Brain microvascular endothelial cell (primary cell): Measurements from ENCODE around the gene COL27A1.

Experiments used
- DNase-seq: peaks from one replicate; pipeline ENCODE4 v3.0.0-alpha.2; 2020
- H3K27ac ChIP-seq: fragments of 250-450 bp; sonication (Bioruptor Pico); 2 replicates; pipeline ENCODE4 v1.5.1; 2020; ENCODE audit warnings: mild to moderate bottlenecking, moderate library complexity
- H3K27me3 ChIP-seq: fragments of 250-450 bp; sonication (Bioruptor Pico); replicated peaks from 2 replicates; pipeline ENCODE4 v1.5.1; 2020; ENCODE audit warnings: mild to moderate bottlenecking
- H3K36me3 ChIP-seq: fragments of 250-450 bp; sonication (Bioruptor Pico); replicated peaks from 2 replicates; pipeline ENCODE4 v1.5.1; 2020; ENCODE audit warnings: mild to moderate bottlenecking
- H3K4me3 ChIP-seq: 2 replicates; pipeline ENCODE4 v1.5.1; 2011; ENCODE audit warnings: low read depth, mild to moderate bottlenecking, control low read depth, low read length, moderate library complexity
- in situ Hi-C: cut with HindIII; loops from 2 replicates; pipeline ENCODE4 v1.10.0; 2017; ENCODE audit warnings: low sequenced_read_pairs, low pct_ligation_motif_present
- TF ChIP-seq, protein P1 (sequence below): IDR thresholded peaks from 2 replicates; pipeline ENCODE4 v1.5.1; 2011; ENCODE audit warnings: low read depth, mild to moderate bottlenecking, moderate library complexity, low read length, control low read depth, inconsistent platforms; ENCODE audit errors: missing control alignments

Gene COL27A1

DNA sequence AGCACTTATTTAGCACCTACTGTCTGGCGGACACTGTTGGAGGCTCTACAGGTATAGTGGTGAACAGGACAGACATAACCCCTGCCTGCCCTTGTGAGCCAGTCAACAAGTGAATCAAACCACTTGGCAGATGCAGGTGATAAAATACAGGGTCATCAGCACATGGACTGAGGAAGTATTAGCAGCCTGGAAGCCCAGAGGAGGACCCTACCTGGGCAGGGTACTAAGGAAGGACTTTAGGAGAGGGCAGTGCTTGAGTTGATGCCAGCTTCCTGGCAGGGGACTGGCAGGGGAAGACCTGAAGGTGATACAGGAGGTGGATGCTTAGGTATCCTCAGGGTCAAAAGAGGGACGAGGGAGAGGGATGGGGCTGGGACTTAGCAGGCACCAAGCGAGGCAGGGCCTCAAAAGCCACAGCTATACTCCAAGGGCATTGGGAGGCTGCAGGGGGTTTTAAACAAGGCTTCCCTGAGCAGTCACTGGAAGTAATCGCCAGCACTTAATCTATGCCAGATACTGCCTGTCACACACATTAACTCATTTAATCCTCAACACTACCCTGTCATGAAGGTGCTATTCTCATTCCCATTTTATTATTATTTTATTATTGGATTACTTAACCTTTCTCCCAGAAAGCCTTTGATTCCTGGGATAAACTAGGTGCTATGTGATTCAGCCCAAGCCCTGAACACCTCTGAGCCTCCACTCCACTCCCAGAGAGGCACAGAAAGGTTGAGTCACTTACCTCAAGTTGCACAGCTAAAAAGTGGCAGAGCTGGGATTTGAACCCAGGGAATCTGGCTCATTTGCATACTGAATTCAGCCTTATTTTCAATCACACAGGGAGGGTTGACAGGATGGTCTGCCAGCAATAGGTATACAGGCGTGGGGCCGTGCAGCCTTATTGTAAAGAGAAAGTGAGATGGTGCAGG is 103.8 kb downstream of the COL27A1 start:
- H3K27me3 ChIP-seq, result no peaks in the 10 kb centered on the region
- H3K4me3 ChIP-seq, result no peak overlapping the region
- H3K27ac ChIP-seq, result no peak overlapping the region
- in situ Hi-C loops, result no loop called here
- TF ChIP-seq, protein P1, sequence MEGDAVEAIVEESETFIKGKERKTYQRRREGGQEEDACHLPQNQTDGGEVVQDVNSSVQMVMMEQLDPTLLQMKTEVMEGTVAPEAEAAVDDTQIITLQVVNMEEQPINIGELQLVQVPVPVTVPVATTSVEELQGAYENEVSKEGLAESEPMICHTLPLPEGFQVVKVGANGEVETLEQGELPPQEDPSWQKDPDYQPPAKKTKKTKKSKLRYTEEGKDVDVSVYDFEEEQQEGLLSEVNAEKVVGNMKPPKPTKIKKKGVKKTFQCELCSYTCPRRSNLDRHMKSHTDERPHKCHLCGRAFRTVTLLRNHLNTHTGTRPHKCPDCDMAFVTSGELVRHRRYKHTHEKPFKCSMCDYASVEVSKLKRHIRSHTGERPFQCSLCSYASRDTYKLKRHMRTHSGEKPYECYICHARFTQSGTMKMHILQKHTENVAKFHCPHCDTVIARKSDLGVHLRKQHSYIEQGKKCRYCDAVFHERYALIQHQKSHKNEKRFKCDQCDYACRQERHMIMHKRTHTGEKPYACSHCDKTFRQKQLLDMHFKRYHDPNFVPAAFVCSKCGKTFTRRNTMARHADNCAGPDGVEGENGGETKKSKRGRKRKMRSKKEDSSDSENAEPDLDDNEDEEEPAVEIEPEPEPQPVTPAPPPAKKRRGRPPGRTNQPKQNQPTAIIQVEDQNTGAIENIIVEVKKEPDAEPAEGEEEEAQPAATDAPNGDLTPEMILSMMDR, result no peak
- DNase-seq, result no peak
- no peaks in the 10 kb centered on the region for H3K36me3 ChIP-seq

DNA sequence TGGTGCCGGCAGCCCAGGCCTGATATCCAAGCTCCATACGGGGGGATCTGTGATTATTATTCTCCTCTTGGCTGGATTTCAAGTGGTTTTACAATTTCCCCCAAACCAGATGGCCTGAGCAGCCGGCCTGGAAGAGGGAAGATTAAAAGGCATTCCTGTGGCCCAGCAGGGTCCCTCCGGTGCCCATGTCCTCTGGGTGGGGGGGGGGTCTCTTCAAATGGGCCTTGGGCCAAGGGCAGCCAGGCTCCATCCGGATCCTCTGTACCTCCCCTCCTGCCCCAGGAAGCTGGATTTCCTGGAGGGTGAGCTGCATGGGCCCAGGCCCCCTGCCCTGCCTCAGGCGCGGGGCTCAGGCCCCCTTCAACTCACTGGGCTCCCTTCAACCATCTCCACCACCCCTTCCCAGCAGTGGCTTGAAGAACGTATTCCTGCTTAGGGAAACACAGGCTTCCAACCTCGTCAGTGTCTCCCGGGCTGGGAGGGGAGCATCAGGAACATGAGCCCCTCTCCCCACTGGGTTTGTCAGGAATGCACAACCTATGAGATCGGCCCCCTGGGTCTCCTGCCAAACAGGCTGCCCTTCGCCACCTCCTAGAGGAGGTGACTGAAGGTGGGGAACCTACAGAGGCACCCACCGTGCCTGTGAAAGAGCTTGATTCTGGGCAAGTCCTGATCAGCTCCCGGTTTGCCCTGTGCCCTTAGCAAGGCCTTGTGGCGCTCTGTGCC is 104.6 kb downstream of the COL27A1 start:
- in situ Hi-C loops, result no loop called here
- no peak overlapping the region for H3K4me3 ChIP-seq
- TF ChIP-seq, protein P1, result no peak

DNA sequence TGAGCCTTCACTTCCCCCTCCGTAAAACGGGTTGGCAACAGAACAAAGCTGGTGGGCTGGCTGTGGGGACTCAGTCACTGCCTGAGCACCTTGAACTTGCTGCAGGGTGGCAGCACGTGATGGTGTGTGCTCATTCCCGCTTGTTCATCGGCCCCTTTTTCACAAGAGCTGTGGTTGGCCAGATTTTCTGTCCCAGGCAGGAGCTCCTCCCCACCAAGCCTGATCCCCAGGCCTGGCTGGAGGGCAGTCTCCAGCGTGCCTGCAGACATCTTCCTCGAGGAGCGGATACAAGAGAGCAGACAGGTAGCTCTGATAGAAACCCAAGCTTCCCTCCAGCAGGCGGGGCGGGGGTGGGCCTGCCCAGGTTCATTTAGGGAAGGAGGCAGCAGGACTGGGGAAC is 105.7 kb downstream of the COL27A1 start:
- no peaks in the 10 kb centered on the region for H3K36me3 ChIP-seq
- no peak overlapping the region for H3K27ac ChIP-seq
- H3K4me3 ChIP-seq, result no peak overlapping the region
- no peak for DNase-seq
- in situ Hi-C loops, result no loop called here
- H3K27me3 ChIP-seq, result no peaks in the 10 kb centered on the region
- TF ChIP-seq, protein P1, result no peak

More for the DNA sequence above, 104.6 kb downstream of the COL27A1 start:
- Histone ChIP-seq H3K36me3 (no peaks in the 10 kb centered on the region), H3K27ac (no peak overlapping the region), H3K27me3 (no peaks in the 10 kb centered on the region)
- DNase-seq, result no peak

DNA sequence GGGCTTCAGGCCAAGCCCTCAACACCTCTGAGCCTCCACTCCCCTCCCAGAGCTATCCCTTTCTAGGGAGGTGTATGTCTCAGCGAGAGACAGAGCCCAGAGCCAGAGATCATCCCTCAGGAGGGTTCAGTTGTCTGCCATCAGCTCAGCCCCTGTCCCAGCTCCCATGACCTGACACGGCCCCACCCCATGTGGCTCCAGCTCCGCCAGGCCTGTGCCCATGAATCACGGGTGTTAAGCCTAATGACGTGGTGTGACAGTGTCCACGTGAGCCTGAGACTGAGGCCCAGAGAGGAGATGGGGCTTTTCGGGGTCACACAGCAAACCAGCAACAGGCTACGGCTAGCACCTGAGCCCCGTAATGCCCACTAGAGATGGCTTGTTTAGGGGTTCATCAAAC is 106.7 kb downstream of the COL27A1 start:
- no peak for DNase-seq
- H3K36me3 ChIP-seq, result no peaks in the 10 kb centered on the region
- H3K27me3 ChIP-seq, result no peaks in the 10 kb centered on the region
- TF ChIP-seq, protein P1, result no peak
- H3K4me3 ChIP-seq, result no peak overlapping the region
- H3K27ac ChIP-seq, result no peak overlapping the region
- in situ Hi-C loops, result no loop called here

DNA sequence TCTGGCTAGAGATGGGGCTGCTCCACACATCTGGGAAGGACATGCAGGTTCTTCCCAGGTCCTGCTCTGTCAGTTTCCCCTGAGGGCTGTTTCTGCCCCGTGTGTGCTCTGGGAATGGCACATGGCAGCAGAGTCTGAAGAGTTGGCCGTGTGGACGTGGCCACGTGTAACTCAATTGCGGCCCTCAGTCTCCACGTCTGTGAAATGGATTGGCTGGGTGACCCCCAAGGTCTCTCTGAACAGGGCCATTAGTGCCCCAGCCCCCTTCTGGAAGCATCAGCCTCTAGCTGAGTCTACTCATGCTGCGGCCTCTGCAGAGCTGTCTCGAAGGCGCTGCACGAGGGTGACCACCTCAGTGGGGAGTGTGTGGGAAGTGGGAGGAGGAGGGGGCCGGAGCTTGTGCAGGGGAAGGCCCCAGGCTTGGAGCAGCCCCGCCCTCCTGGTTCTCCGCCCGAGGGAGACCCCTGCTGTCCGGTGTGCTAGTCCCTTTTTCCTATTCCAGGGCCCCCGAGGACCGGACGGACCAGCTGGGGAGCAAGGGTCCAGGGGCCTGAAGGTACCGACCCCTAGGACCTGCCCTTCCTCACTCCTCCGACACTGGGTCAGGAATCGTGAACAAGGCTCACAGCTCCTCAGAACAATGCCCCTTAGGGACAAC is 108.6 kb downstream of the COL27A1 start:
- no peak overlapping the region for H3K4me3 ChIP-seq
- no peaks in the 10 kb centered on the region for H3K27me3 ChIP-seq
- no peaks in the 10 kb centered on the region for H3K36me3 ChIP-seq
- TF ChIP-seq, protein P1, result peak; percentile 29
- H3K27ac ChIP-seq, result no peak overlapping the region
- in situ Hi-C loops, result no loop called here
- no peak for DNase-seq
